Islet precursor cell (in vitro differentiated cells): ENCODE results near the gene VPS16.
A peak's percentile ranks its signal among the peaks of the same experiment; 100 is the strongest.
"Not testable (repeated sequence)": the region's sequence is repeated elsewhere in the genome, so short reads cannot be mapped to it uniquely, and the experiment has no call there.

Experiments
- DNase-seq: peaks from one replicate; pipeline ENCODE4 v3.0.0-alpha.2; 2018

The VPS16 gene

GRCh38 chr20:2807929-2808328, 32.6 kb upstream of the VPS16 start:
- DNase-seq = not testable (repeated sequence)

GRCh38 chr20:2809690-2810089, 30.9 kb upstream of the VPS16 start:
- DNase-seq = no peak

GRCh38 chr20:2812189-2812588, 28.4 kb upstream of the VPS16 start:
- DNase-seq = no peak

GRCh38 chr20:2814076-2814475, 26.5 kb upstream of the VPS16 start:
- DNase-seq = peak; percentile 24

- DNase-seq = peak; percentile 88
Observed at GRCh38 chr20:2814587-2815051, 25.9 kb upstream of the VPS16 start, which contains the start of gene C20orf141. C20orf141 (plus strand) TSS chr20:2814987; CDS start chr20:2815185, 198 bp downstream.

- peak; percentile 55 for DNase-seq
Observed at GRCh38 chr20:2815242-2815900, 25.2 kb upstream of the VPS16 start.

- peak; percentile 48 for DNase-seq
Observed at GRCh38 chr20:2816030-2816582, 24.4 kb upstream of the VPS16 start, which contains the start of gene TMEM239. TMEM239 (plus strand) TSS chr20:2816364; CDS start chr20:2816555, 191 bp downstream.

GRCh38 chr20:2816583-2817340, 23.8 kb upstream of the VPS16 start:
- DNase-seq = peak; percentile 72

GRCh38 chr20:2817341-2817726, 23.2 kb upstream of the VPS16 start:
- no peak for DNase-seq

GRCh38 chr20:2817891-2818595, 22.5 kb upstream of the VPS16 start:
- peak; percentile 22 for DNase-seq

- peak; percentile 92 for DNase-seq
Observed at GRCh38 chr20:2820084-2820895, 20.3 kb upstream of the VPS16 start.

GRCh38 chr20:2820896-2821869, 19.4 kb upstream of the VPS16 start:
- peak; percentile 74 for DNase-seq

- peak; percentile 70 for DNase-seq
Observed at GRCh38 chr20:2822073-2822472, 18.5 kb upstream of the VPS16 start.

- DNase-seq = no peak
Observed at GRCh38 chr20:2825761-2826160, 14.8 kb upstream of the VPS16 start.

GRCh38 chr20:2826655-2827054, 13.9 kb upstream of the VPS16 start:
- no peak for DNase-seq

- DNase-seq = no peak
Observed at GRCh38 chr20:2829376-2829775, 11.2 kb upstream of the VPS16 start.

GRCh38 chr20:2831206-2831605, 9.3 kb upstream of the VPS16 start:
- DNase-seq = not testable (repeated sequence)

- no peak for DNase-seq
Observed at GRCh38 chr20:2833761-2834160, 6.8 kb upstream of the VPS16 start.

- DNase-seq = no peak
Observed at GRCh38 chr20:2834401-2835110, 6.0 kb upstream of the VPS16 start.

GRCh38 chr20:2835331-2835796, 5.2 kb upstream of the VPS16 start:
- no peak for DNase-seq
